ENCODE results near the gene TM4SF4. TPM values are rescaled to one million over a fixed set of nuclear protein-coding genes. Genes with fewer than 3 reads are reported as not detected.

Gene TM4SF4
- total and polyA plus RNA-seq, 9 donors, result 0.09 to 1.7 (median 0.98) TPM; not detected in 4

DNA sequence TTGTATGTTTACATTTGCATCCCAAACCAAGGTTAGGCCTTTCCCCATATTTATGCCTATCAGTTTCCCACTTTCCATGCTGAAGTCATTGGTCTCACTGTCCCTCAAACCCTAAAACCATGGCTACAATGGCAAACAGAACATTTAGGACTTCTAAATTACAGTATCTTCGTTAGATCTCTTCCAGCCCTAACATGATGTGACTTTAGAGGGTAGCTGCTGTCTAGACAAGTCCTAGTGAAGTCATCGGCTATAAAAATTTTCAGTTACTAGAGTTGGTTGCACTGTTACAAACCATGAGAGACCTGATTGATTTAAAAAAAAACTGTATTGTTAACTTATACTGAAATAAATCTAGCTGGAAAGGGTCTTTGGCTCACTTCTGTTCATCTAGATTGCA lies 54.6 kb downstream of the TM4SF4 start:
- H3K4me1 ChIP-seq (ENCODE audit: control insufficient read depth, insufficient read depth, low read length), result peaks cover 6% of the 10 kb centered on the region

DNA sequence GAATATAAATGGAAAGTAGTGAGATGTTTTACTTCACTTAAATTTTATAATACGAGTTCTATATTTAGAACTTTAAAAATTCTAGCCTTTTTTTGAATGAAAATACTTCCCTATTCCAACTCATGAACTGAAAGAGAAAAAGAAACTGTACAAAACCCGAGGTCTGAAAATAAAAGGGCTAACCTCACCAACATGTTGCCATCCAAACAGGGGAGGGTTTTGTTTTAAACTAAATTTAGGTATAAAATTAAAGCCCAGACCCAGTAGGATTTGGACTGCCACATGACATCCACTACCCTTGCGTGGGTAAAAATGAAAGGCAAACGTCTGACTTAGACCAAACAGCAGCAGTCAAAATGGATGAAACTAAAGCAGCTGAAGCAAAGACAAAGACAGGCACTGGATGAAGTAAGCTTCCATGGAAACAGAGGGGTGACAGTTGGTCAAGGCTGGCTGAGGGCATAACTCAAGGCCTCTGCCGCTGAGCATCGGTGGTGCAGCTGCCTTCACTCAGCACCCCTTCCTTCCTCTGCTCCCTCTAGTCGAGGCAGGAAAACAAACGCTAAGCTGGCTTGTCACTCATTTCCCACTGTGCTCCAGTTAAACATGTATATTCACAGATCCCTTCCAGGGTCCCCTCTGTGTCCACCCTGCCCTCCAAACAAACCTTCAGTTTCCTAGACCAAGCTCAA lies 58.1 kb downstream of the TM4SF4 start:
- 36% methylated on average over 5 of the region's 8 CpGs for whole genome bisulfite sequencing (ENCODE audit: insufficient coverage)
- Histone ChIP-seq H3K4me1 (ENCODE audit: control insufficient read depth, insufficient read depth, low read length) (peaks cover 26% of the 10 kb centered on the region), H3K27me3 (ENCODE audit: control insufficient read depth, insufficient read depth, low read length) (no peaks in the 10 kb centered on the region), H3K27ac (ENCODE audit: low read length) (peak overlapping the region; percentile 45), H3K9me3 (replicated peaks; ENCODE audit: control insufficient read depth, low read depth, low read length) (no peaks in the 10 kb centered on the region), H3K4me3 (ENCODE audit: low read length) (no peak overlapping the region), H3K36me3 (ENCODE audit: control insufficient read depth, insufficient read depth, low read length) (no peaks in the 10 kb centered on the region)
- peak; percentile 57 for DNase-seq

More for the DNA sequence above, 54.6 kb downstream of the TM4SF4 start:
- DNase-seq, result no peak
- Histone ChIP-seq H3K27me3 (ENCODE audit: control insufficient read depth, insufficient read depth, low read length) (no peaks in the 10 kb centered on the region), H3K27ac (ENCODE audit: low read length) (no peak overlapping the region), H3K4me3 (ENCODE audit: low read length) (no peak overlapping the region), H3K36me3 (ENCODE audit: control insufficient read depth, insufficient read depth, low read length) (peaks cover 9% of the 10 kb centered on the region), H3K9me3 (replicated peaks; ENCODE audit: control insufficient read depth, low read depth, low read length) (no peaks in the 10 kb centered on the region)
- WGBS (ENCODE audit: insufficient coverage), result no CpG with 5 or more reads among the region's 2 CpGs

DNA sequence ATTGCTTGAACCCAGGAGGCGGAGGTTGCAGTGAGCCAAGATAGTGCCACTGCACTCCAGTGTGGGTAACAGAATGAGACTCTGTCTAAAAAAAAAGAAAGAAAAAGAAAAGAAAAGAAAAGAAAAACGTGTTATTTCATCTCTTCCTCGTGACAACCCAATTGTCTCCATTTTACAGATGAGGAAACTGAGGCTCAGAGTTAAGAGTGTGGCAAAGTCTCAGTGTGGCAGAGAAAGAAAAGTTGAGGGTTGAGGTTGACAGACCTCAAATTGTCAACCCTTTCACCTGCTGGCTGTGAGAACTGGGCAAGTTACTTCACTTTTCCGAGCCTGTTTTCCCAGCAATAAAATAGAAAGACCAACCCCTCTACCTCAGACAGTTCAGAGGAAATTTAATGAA lies 59.6 kb downstream of the TM4SF4 start:
- WGBS (ENCODE audit: insufficient coverage), result 92% methylated on average over 1 of the region's 4 CpGs
- H3K27ac ChIP-seq (ENCODE audit: low read length), result no peak overlapping the region
- no peaks in the 10 kb centered on the region for H3K27me3 ChIP-seq (ENCODE audit: control insufficient read depth, insufficient read depth, low read length)
- H3K4me1 ChIP-seq (ENCODE audit: control insufficient read depth, insufficient read depth, low read length), result peaks cover 26% of the 10 kb centered on the region
- H3K9me3 ChIP-seq (replicated peaks; ENCODE audit: control insufficient read depth, low read depth, low read length), result no peaks in the 10 kb centered on the region
- H3K36me3 ChIP-seq (ENCODE audit: control insufficient read depth, insufficient read depth, low read length), result no peaks in the 10 kb centered on the region
- no peak overlapping the region for H3K4me3 ChIP-seq (ENCODE audit: low read length)
- DNase-seq, result no peak

DNA sequence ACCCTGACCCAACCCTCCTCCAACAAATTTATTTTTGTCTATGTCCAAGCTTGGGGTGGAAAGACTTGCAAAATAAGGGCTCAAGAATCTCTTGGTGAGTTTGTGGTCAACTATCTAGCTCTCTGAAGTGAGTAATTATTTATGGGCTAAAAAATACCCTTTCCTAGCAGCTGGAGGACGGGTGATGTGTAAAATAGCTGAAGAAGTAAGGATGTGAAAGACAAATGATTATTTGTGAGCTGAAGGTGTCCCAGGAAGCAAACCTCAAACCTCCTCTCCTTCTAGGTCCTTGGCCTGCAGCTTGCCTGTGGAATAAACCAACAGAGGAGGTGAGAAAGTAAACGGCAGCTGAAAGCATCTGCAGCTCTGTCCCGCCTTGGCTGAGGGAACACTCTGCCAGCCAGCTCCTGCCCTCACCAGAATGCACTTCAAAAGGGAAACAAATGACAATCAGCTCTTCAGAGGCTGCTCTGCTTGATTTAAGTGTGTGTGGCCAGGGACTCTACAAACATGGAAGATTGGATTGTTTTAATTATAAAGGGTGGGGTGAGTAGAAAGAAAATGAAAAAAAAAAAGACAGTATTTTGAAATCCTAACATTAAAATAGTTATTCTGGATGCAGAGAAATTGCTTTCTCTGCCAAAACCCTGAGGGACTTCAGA lies 60.3 kb downstream of the TM4SF4 start:
- Histone ChIP-seq H3K36me3 (ENCODE audit: control insufficient read depth, insufficient read depth, low read length) (no peaks in the 10 kb centered on the region), H3K4me3 (ENCODE audit: low read length) (no peak overlapping the region), H3K27ac (ENCODE audit: low read length) (no peak overlapping the region), H3K9me3 (replicated peaks; ENCODE audit: control insufficient read depth, low read depth, low read length) (no peaks in the 10 kb centered on the region), H3K4me1 (ENCODE audit: control insufficient read depth, insufficient read depth, low read length) (peaks cover 29% of the 10 kb centered on the region), H3K27me3 (ENCODE audit: control insufficient read depth, insufficient read depth, low read length) (no peaks in the 10 kb centered on the region)
- WGBS (ENCODE audit: insufficient coverage), result no CpG with 5 or more reads among the region's 3 CpGs
- peak; percentile 43 for DNase-seq

DNA sequence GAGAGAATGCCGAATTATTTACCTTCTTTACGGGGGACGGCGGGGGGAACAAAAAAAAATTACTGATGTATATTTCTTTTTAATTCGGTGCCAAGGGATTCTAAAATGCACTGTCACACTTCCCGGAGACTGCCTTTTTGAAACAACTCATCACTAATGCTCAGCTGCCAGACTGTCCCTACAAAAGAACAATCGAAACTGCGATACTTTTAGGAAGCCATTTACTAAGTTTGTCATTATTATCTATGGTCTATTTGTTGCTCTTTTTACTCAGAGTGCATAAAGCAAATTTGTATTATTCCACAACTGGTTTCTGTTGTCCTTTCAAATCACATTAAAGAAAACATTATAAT lies 60.8 kb downstream of the TM4SF4 start:
- Histone ChIP-seq H3K4me1 (ENCODE audit: control insufficient read depth, insufficient read depth, low read length) (peaks cover 33% of the 10 kb centered on the region), H3K27ac (ENCODE audit: low read length) (no peak overlapping the region)

DNA sequence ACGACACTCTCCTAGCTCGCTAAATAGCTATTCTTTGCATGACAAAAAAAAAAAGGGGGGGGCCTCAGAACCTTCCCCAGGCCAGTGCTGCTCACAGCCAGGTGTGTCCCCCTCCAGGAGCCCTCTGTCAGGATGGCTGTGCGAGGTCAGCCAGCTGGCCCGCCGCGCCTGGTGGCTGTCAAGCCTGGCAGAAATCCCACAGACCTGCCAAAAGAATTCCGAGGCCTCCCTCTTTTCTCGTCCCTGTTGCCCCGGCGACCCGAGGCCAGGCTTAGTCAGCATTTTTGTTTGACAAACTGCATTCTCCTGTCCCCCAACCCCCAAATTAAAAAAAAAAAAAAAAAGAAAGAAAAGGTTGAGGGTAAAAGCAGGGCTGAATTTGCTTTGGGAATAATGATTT lies 61.9 kb downstream of the TM4SF4 start:
- DNase-seq, result peak; percentile 78
- H3K27me3 ChIP-seq (ENCODE audit: control insufficient read depth, insufficient read depth, low read length), result no peaks in the 10 kb centered on the region
- peak overlapping the region; percentile 6 for H3K27ac ChIP-seq (ENCODE audit: low read length)
- H3K9me3 ChIP-seq (replicated peaks; ENCODE audit: control insufficient read depth, low read depth, low read length), result no peaks in the 10 kb centered on the region
- H3K36me3 ChIP-seq (ENCODE audit: control insufficient read depth, insufficient read depth, low read length), result peaks cover 4% of the 10 kb centered on the region
- H3K4me1 ChIP-seq (ENCODE audit: control insufficient read depth, insufficient read depth, low read length), result peaks cover 35% of the 10 kb centered on the region
- no peak overlapping the region for H3K4me3 ChIP-seq (ENCODE audit: low read length)
- 28% methylated on average over 4 of the region's 11 CpGs for WGBS (ENCODE audit: insufficient coverage)

More for the DNA sequence above, 60.8 kb downstream of the TM4SF4 start:
- no CpG with 5 or more reads among the region's 8 CpGs for WGBS (ENCODE audit: insufficient coverage)
- Histone ChIP-seq H3K27me3 (ENCODE audit: control insufficient read depth, insufficient read depth, low read length) (no peaks in the 10 kb centered on the region), H3K36me3 (ENCODE audit: control insufficient read depth, insufficient read depth, low read length) (no peaks in the 10 kb centered on the region), H3K4me3 (ENCODE audit: low read length) (no peak overlapping the region), H3K9me3 (replicated peaks; ENCODE audit: control insufficient read depth, low read depth, low read length) (no peaks in the 10 kb centered on the region)
- peak; percentile 35 for DNase-seq

DNA sequence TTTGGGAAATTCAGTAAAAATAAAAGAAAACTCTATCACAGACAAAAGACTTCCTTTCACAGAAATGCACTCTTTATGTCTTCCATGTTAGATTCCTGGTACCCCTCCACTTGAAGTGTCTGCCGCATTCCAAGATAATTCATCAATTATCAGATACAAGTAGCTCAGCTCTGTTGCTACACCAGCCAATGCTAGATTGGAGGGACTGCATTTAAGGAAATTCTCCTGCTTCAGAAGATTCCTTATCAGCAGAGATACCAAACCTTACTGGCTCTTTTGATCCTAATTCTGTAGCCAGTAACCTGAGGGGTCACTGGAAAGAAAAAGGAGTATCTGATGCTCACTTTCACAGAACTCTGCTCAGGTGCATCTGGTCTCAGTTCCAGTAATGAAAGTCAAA lies 63.9 kb downstream of the TM4SF4 start:
- Histone ChIP-seq H3K9me3 (replicated peaks; ENCODE audit: control insufficient read depth, low read depth, low read length) (no peaks in the 10 kb centered on the region), H3K27ac (ENCODE audit: low read length) (no peak overlapping the region), H3K36me3 (ENCODE audit: control insufficient read depth, insufficient read depth, low read length) (peaks cover 15% of the 10 kb centered on the region), H3K4me1 (ENCODE audit: control insufficient read depth, insufficient read depth, low read length) (peaks cover 32% of the 10 kb centered on the region), H3K4me3 (ENCODE audit: low read length) (no peak overlapping the region), H3K27me3 (ENCODE audit: control insufficient read depth, insufficient read depth, low read length) (no peaks in the 10 kb centered on the region)
- WGBS (ENCODE audit: insufficient coverage), result 100% methylated on average over 1 of the region's 1 CpG
- no peak for DNase-seq

DNA sequence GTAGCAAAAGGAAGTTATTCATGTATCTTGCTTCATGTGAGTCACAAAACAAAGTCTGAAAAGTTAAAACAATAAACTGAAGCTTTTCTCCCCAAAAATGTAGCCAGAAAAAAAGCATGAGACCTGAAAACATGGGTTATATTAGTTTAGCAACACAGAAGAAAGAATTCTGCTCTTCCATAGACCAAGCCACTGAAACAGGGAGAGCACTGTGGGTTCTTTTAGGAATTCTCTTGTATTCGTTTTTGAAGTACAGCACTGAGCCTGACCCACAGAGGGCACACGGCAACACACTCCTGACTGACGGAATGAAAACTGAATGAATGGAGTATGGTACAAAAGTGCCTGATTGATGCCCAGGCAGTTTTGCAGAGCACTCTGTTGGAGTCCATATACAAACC lies 66.6 kb downstream of the TM4SF4 start:
- H3K9me3 ChIP-seq (replicated peaks; ENCODE audit: control insufficient read depth, low read depth, low read length), result no peaks in the 10 kb centered on the region
- H3K27ac ChIP-seq (ENCODE audit: low read length), result no peak overlapping the region
- H3K36me3 ChIP-seq (ENCODE audit: control insufficient read depth, insufficient read depth, low read length), result peaks cover 15% of the 10 kb centered on the region
- H3K4me1 ChIP-seq (ENCODE audit: control insufficient read depth, insufficient read depth, low read length), result peaks cover 27% of the 10 kb centered on the region
- no peak overlapping the region for H3K4me3 ChIP-seq (ENCODE audit: low read length)
- no peak for DNase-seq
- no CpG with 5 or more reads among the region's 3 CpGs for WGBS (ENCODE audit: insufficient coverage)
- no peaks in the 10 kb centered on the region for H3K27me3 ChIP-seq (ENCODE audit: control insufficient read depth, insufficient read depth, low read length)

DNA sequence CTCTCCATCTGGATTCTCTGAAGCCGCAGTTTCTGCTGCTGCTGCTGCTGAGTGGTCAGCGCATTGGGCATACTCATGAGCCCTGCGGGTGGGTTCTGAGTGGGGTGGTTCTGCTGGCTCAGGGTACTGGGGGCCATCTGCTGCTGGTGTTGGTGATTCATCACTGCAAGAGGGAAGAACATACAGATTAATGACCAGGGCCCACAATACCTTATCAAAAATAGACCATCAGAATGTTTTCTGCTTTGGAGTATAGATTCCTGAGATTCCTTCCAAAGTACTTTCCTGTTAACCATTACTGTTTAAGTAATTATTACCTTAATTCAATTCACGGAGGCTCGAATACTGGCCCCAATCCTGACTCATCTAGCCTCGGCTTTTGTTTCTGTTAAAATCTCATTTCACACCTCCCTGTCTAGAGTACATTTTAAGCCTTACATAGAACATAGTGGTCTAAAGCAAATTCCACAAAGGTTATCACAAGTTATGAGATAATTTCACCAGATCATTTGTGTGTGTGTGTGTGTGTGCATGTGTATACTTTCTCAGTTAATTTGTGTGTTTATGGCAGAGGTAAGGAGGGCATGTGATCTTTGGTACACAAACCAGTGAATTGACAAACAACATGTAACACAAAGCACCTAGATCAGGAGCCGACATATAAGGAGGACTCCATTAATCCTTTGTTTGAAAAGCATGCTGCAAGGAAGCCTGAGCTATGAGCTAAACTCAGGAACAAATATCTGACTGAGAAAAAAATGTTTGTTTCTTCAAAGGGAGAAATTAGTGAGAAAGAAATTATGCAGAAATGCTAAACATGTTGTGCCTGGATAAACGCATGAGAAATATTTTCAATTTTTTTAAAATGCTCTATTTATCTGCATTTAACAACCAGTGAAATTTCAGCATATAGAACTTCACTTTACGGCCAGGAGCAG lies 68.1 kb downstream of the TM4SF4 start:
- Histone ChIP-seq H3K9me3 (replicated peaks; ENCODE audit: control insufficient read depth, low read depth, low read length) (no peaks in the 10 kb centered on the region), H3K4me3 (ENCODE audit: low read length) (no peak overlapping the region), H3K36me3 (ENCODE audit: control insufficient read depth, insufficient read depth, low read length) (peaks cover 15% of the 10 kb centered on the region), H3K27ac (ENCODE audit: low read length) (no peak overlapping the region), H3K4me1 (ENCODE audit: control insufficient read depth, insufficient read depth, low read length) (peaks cover 25% of the 10 kb centered on the region), H3K27me3 (ENCODE audit: control insufficient read depth, insufficient read depth, low read length) (no peaks in the 10 kb centered on the region)
- no peak for DNase-seq
- WGBS (ENCODE audit: insufficient coverage), result 60% methylated on average over 1 of the region's 9 CpGs

DNA sequence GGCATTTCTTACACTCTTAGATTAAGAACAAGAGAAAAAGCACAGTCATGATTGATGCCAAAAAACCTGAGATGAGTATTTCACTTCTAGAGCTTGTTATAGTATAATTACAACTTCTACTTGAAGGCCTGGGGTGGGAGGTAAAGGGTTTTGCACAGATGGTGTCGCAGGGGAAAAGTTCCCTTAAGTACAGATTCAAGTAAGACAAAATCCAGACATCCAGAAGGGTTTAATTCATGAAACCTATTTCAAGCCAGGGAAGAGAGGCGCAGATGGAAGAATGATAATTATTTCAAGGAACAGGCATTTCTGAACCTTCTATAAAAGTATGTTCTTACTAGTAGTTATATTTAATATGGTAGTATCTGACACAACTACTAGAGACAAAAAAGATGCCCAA lies 70.6 kb downstream of the TM4SF4 start:
- H3K4me1 ChIP-seq (ENCODE audit: control insufficient read depth, insufficient read depth, low read length), result peaks cover 28% of the 10 kb centered on the region
- WGBS (ENCODE audit: insufficient coverage), result no CpG with 5 or more reads among the region's 2 CpGs
- H3K27ac ChIP-seq (ENCODE audit: low read length), result peak overlapping the region; percentile 37
- DNase-seq, result peak; percentile 92
- H3K9me3 ChIP-seq (replicated peaks; ENCODE audit: control insufficient read depth, low read depth, low read length), result no peaks in the 10 kb centered on the region
- peaks cover 15% of the 10 kb centered on the region for H3K36me3 ChIP-seq (ENCODE audit: control insufficient read depth, insufficient read depth, low read length)
- no peaks in the 10 kb centered on the region for H3K27me3 ChIP-seq (ENCODE audit: control insufficient read depth, insufficient read depth, low read length)
- no peak overlapping the region for H3K4me3 ChIP-seq (ENCODE audit: low read length)
